Lung microvascular endothelial cell (primary cell): ENCODE data around the gene SMG5. TPM values are rescaled to one million over a fixed set of nuclear protein-coding genes. Genes with fewer than 3 reads are reported as not detected.
"Not testable (repeated sequence)": the region's sequence is repeated elsewhere in the genome, so short reads cannot be mapped to it uniquely, and the experiment has no call there.

Source experiments
- DNase-seq, 2 donors: peaks; one replicate each; pipeline versions ENCODE4 v3.0.0 to v3.0.0-alpha.2; 2010; ENCODE audit warnings: low read depth in 2 of 2
- total RNA-seq: library from RNA; depleted of rRNA; stranded (reverse); fragments of >200 nt; gene quantifications from 2 replicates; pipeline ENCODE4 v1.2.1, GENCODE V29; 2014

The SMG5 gene, protein sequence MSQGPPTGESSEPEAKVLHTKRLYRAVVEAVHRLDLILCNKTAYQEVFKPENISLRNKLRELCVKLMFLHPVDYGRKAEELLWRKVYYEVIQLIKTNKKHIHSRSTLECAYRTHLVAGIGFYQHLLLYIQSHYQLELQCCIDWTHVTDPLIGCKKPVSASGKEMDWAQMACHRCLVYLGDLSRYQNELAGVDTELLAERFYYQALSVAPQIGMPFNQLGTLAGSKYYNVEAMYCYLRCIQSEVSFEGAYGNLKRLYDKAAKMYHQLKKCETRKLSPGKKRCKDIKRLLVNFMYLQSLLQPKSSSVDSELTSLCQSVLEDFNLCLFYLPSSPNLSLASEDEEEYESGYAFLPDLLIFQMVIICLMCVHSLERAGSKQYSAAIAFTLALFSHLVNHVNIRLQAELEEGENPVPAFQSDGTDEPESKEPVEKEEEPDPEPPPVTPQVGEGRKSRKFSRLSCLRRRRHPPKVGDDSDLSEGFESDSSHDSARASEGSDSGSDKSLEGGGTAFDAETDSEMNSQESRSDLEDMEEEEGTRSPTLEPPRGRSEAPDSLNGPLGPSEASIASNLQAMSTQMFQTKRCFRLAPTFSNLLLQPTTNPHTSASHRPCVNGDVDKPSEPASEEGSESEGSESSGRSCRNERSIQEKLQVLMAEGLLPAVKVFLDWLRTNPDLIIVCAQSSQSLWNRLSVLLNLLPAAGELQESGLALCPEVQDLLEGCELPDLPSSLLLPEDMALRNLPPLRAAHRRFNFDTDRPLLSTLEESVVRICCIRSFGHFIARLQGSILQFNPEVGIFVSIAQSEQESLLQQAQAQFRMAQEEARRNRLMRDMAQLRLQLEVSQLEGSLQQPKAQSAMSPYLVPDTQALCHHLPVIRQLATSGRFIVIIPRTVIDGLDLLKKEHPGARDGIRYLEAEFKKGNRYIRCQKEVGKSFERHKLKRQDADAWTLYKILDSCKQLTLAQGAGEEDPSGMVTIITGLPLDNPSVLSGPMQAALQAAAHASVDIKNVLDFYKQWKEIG
- total RNA-seq = 29.9 and 53.2 TPM in 2 replicates

DNA sequence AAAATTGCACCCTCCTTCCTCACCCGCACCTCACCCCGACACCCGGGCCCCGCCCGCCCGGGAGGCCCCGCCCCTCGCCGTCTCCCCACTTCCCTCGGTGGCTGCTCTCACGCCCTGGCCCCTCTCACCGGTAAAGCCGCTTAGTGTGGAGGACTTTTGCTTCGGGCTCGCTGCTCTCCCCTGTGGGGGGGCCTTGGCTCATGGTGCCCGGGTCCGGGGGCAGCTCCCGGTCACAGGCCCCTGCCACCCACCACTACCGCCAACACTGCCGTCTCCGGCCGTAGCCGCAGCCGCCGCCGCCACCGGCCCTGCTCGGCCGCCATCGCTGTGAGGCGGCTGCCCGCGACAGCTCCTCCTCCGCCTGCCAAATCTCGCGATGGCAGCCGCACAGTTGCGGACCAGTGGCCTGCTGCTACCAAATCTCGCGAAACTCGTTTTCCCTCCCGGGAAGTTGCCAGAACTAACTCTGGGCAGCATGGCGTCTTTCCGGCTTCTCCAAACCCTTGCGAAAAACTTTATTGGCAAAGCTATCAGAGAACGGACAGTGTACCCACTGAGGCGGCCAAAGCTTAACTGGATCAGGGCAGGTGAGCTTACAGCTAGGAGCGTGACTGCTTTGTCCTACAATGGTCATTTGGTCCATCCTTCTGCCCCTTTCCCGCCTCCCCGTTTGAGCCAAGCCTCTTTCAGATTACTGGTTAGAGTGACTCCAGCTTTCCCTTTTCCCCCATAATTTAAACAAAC, at the start of gene SMG5:
TSS of gene SMG5 (minus strand) at position 347 of the 744 bp plus-strand sequence. CDS start at position 202, 145 bp downstream.
- peak; percentile 99 for DNase-seq

- DNase-seq = not testable (repeated sequence)
Observed at GRCh38 chr1:156323179-156323578, 40.6 kb upstream of the SMG5 start.

DNA sequence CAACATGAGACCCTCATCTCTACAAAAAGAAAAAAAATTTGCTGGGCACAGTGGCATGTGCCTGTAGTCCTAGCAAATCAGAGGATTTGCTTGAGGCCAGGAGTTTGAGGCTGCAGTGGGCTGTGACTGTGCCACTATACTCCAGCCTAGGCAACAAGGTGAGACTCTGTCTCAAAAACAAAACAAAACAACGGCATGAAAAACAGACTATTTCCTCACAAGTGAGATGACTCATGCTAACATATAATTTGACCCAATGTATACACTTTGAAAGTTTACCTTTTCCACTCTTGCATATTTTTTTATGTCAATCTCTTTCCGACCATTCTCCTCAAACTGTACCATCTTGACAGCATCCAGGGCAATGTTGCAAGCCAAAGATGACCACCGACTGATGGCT, 37.9 kb upstream of the SMG5 start:
- no peak for DNase-seq

GRCh38 chr1:156319664-156320063, 37.0 kb upstream of the SMG5 start:
- peak; percentile 36 to 54 for DNase-seq

GRCh38 chr1:156316909-156317308, 34.3 kb upstream of the SMG5 start:
- no peak for DNase-seq

DNA sequence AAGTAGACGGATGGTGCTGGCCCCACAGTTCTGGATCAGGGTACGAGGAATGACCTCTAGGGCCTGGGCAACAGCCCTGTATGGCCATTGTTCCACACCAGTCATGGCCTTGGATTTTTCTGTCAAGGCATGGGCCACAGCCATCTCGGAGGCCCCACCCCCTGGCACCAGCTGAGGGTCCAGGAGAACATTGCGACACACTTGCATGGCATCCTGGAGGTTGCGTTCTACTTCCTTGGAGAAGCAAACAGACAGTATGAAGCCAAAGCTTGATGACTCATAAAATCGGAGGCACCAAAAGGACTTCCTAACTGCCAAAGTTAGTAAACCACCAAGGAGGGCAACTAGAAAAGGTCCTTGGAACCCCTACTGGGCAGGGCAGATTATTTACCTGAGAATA, 28.3 kb upstream of the SMG5 start:
- DNase-seq = peak in 1 of 2 donors; percentile 26

DNA sequence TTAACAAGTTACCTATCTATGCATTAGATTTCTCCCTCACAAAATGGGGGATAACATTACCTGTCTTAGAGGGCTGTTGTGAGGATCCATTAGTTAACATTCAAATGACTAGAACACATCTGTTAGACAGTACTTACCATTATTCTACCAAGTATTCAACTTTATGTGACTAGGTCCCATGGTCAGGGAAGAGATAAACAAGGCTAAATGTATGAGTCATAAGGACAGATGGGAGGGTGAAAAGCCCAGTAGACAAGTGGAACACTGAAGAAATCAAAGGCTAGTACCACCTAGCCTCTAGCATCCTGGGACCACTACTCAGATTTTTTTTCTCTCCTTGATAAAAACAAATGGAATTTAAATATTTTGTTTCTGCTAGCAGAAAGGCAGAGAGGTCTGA, 25.5 kb upstream of the SMG5 start:
- DNase-seq = peak in 1 of 2 donors; percentile 46

DNA sequence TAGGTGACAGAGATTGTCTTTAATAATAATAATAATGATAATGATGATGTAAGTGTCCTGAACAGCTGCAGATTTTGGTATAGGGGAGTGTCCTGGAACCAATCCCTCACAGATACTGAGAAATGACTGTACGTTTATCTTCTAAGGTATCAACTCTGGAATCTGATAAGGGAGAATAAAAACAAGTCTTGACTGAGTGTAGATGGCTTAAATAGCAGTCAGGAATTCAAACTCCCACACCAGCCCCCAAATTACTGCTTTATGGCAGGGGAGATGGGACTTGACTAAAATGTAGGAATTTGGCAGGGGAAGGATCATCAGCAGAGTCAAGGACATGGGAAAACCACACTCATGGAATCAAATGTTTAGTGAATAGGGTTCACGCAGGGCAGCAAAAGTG, 22.6 kb upstream of the SMG5 start:
- no peak for DNase-seq

- no peak for DNase-seq
Observed at GRCh38 chr1:156303241-156303640, 20.6 kb upstream of the SMG5 start.

DNA sequence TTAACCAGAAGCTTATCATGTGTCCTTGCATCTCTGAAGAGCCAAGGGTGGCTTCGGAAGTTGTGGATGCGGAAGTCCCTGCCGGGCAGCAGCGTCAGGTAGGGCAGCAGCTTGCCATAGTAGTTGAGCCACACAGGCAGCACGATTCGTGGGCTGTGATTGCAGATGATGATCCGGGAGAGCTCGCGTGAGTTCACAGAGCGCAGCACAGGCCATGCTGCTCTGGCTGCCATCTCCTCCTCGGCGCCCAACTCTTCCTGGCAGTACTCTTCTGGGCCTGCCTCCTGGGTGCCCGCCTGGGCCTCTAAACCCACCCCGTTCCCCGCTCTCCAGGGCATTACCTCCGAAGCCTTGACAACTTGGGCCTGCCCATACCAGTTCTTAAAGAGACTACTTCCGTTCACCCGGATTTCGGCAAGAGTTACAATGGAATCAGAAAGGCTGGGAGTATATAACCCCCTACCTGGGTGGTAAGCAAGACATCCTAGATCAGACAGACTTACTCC, 16.3 kb upstream of the SMG5 start, which contains the start of gene VHLL:
TSS of gene VHLL (minus strand) at position 456 of the 506 bp plus-strand sequence. CDS start at position 338, 118 bp downstream.
- DNase-seq = no peak

DNA sequence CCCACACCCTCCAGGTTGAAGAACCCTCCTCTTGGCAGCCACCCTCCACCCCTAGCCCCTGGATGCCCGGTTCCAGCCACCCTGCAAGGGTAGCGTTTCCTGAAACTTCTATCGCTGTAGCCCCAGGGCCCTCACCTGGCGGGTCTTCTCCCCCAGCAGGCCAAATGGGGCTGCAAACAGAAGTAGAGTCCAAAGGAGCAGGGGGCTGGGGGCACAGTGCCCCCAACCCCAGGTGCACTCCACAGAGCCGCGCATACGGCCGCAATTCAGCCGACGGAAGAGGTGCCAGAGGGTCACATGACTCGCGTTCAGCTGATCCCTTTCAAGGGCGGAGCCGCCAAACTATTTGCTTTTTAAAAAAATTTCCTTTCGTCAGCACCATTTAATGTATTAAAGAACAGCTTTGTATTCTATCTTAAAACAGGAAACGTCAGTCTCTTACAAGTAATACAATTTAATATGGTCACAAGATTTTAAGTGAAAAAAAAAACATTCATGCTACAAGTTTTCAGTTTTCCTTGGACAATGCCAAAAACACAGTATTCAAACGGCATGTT, 12.8 kb upstream of the SMG5 start, which contains the start of gene GLMP:
TSS of gene GLMP (minus strand) at position 289 of the 557 bp plus-strand sequence. CDS start at position 255, 34 bp downstream.
- peak; percentile 77 to 82 for DNase-seq

DNA sequence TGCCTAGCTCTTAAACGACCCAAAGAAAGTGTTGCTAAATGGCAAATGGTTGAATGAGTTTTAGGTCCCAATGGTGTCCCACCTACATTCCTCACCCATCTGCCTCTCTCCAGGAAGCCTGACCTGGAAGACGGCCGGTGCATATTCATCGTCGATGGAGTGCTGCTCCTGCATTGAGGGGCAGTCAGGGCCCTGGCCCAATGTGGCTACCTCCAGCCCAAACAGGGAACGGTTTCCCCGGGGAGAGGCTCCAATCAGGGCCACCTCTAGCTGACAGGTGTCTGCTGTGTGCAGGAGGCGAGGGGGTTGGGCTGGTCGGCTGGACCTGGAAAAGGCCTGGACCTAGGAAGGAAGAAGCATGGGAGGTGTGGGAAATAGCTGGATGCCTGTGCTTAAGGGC, 11.3 kb upstream of the SMG5 start:
- DNase-seq = no peak

DNA sequence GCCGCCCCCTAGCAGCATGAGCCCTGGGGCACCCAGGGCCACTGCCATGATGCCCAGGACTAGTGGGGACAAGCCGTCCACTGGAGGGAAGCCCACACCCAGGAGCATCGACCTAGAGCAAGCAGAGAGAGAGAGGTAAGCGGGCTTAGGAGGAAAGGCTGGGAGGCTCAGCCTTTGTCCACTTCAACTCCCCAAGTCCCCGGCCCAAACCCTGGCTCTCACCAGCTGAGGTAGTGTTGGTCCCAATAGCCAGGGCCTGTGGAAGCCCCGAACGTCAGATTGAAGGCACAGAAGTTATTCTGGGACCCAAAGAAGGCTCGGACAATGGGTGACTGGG, 10.4 kb upstream of the SMG5 start:
- DNase-seq = no peak

DNA sequence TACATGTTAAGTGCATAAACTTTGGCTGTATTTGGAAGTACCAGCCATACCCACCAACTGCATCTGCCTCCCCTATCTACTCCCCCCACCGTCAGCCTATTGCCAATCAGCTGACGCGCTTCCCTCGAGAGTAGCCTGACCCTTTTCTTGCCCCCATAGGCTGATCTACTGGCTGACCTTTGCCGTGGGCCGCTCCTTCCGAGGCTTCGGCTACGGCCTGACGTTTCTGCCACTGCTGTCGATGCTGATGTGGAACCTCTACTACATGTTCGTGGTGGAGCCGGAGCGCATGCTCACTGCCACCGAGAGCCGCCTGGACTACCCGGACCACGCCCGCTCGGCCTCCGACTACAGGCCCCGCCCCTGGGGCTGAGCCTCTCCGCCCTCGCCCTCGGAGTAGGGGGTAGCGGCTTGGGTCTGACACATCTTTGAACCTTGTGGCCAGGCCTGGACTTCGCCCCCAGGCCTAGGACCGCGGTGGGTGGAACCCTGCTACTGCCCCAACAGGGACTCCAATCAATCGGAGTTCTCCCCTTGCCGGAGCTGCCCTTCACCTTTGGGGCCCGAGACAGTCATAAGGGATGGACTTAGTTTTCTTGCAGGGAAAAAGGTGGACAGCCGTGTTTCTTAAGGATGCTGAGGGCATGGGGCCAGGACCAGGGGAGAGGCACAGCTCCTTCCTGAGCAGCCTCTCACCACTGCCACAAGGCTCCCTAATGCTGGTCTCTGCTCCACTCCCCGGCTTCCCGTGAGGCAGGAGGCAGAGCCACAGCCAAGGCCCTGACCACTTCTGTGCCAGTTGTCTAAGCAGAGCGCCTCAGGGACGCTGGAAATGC, 8.8 kb upstream of the SMG5 start:
- DNase-seq = peak; percentile 80 to 81

- no peak for DNase-seq
Observed at GRCh38 chr1:156289857-156290256, 7.2 kb upstream of the SMG5 start.

GRCh38 chr1:156286061-156286460, 3.4 kb upstream of the SMG5 start:
- DNase-seq = no peak

GRCh38 chr1:156285437-156285836, 2.8 kb upstream of the SMG5 start:
- DNase-seq = no peak

DNA sequence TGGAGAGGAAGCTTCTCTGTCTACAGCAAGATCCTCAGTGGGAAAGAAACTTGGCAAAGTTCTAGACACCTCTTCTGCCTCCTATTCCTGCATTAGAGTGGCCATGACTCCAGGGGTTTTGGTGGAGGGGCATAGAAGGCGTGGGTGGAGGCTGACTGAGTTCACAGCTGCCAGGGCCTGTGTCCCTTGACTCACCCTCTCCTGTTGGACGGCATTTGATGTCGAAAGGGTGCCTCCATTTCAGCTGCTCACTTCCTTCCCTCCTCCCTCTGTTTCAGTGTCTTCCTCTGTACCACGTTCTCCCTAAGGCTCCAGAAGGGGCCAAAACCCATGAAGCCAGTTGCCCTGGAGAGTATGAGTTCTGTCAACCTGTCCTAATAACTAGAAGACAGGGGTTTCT, 2.1 kb upstream of the SMG5 start:
- DNase-seq = no peak

DNA sequence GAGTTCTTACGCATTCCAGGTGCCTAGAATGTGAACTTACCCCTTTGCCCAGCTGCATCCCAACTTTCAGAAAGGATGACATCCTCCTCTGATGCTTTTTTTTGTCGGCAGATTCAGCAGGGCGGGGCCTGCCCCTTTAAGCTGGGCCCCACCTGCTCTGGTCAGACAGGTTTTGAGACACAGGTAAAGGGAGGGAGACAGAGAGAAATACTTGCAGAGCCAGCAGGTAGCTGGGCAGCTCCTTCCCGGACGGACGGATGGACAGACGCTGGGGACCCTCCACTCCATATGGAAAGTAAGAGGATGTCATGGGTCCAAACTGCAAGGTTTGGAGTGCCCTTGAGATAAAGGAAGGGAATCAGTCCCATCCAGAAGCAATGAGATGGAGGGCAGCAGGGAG, 1.5 kb upstream of the SMG5 start, which contains the start of gene TMEM79:
TSS of gene TMEM79 (plus strand) at position 214 of the 400 bp plus-strand sequence. CDS start 902 bp downstream, outside the sequence.
- no peak for DNase-seq

- no peak for DNase-seq
Observed at GRCh38 chr1:156283521-156283920, 896 bp upstream of the SMG5 start.
